Activated CD4-positive, alpha-beta T cell treated with anti-CD3 and anti-CD28 coated beads, Interleukin-2, amount 10 ng/mL, durations not matched to agents 7 days and 5 days (primary cell): ENCODE data around the gene RCAN2. TPM values are rescaled to one million over a fixed set of nuclear protein-coding genes. Genes with fewer than 3 reads are reported as not detected.
"Not testable (repeated sequence)": the region's sequence is repeated elsewhere in the genome, so short reads cannot be mapped to it uniquely, and the experiment has no call there.

ENCODE experiments used
- CTCF ChIA-PET: fragments of 350-600 bp; sonication (Branson Sonifier 250); formaldehyde crosslinking; loops from one replicate; lab custom pipeline; 2021; ENCODE audit warnings: antibody characterized with exemption; lab: Charles Lee
- POLR2A ChIA-PET: fragments of 350-600 bp; sonication (Branson Sonifier 250); formaldehyde crosslinking; loops from one replicate; lab custom pipeline; 2021; ENCODE audit warnings: antibody characterized with exemption; lab: Charles Lee
- DNase-seq: peaks from one replicate; pipeline ENCODE4 v3.0.0-alpha.2; 2020
- H3K27ac Mint-ChIP-seq: one replicate; pipeline ENCODE4 v1.8.0; 2021; ENCODE audit warnings: mild to moderate bottlenecking, moderate library complexity, mixed read lengths
- H3K27me3 Mint-ChIP-seq: one replicate; pipeline ENCODE4 v1.8.0; 2021; ENCODE audit warnings: mixed read lengths
- H3K36me3 Mint-ChIP-seq: one replicate; pipeline ENCODE4 v1.8.0; 2021; ENCODE audit warnings: low read depth, mixed read lengths
- H3K4me1 Mint-ChIP-seq: one replicate; pipeline ENCODE4 v1.8.0; 2021; ENCODE audit warnings: mixed read lengths
- H3K4me3 Mint-ChIP-seq: one replicate; pipeline ENCODE4 v1.8.0; 2021; ENCODE audit warnings: mild to moderate bottlenecking, moderate library complexity, mixed read lengths
- H3K9me3 Mint-ChIP-seq: one replicate; pipeline ENCODE4 v1.8.0; 2021; ENCODE audit warnings: mixed read lengths
- total RNA-seq, 2 experiments: library from RNA; stranded (reverse); gene quantifications; one replicate each; pipeline ENCODE4 v1.2.3, GENCODE V29; 2021

RCAN2 gene
- total RNA-seq, 2 experiments from 2014 or later = 0.57 to 0.65 TPM

- Mint-ChIP-seq H3K9me3 (no peaks in the 10 kb centered on the region), H3K4me1 (peaks cover 2% of the 10 kb centered on the region), H3K4me3 (no peak overlapping the region), H3K36me3 (no peaks in the 10 kb centered on the region), H3K27me3 (peaks cover 17% of the 10 kb centered on the region), H3K27ac (no peak overlapping the region)
- POLR2A ChIA-PET = no interaction called here
- no peak for DNase-seq
- CTCF ChIA-PET = interaction anchor here (0.8 kb wide), 1 partner anchor 11 kb away, joined by 3 read pairs; no protein-coding TSS in a partner anchor
These were observed 137.7 kb downstream of the RCAN2 start for GRCh38 chr6:46353528-46353927.

GRCh38 chr6:46352541-46353268 lies 138.5 kb downstream of the RCAN2 start:
- ChIA-PET CTCF (interaction anchor here (0.6 to 0.8 kb wide), 2 partner anchors 12 to 121 kb away, joined by 3 read pairs; no protein-coding TSS in a partner anchor), POLR2A (no interaction called here)
- no peak overlapping the region for H3K4me3 Mint-ChIP-seq
- H3K9me3 Mint-ChIP-seq = no peaks in the 10 kb centered on the region
- no peaks in the 10 kb centered on the region for H3K4me1 Mint-ChIP-seq
- H3K27me3 Mint-ChIP-seq = peaks cover 19% of the 10 kb centered on the region
- H3K36me3 Mint-ChIP-seq = no peaks in the 10 kb centered on the region
- H3K27ac Mint-ChIP-seq = no peak overlapping the region
- no peak for DNase-seq

- no peak for DNase-seq
- H3K36me3 Mint-ChIP-seq = no peaks in the 10 kb centered on the region
- H3K27me3 Mint-ChIP-seq = peaks cover 20% of the 10 kb centered on the region
- ChIA-PET POLR2A (no interaction called here), CTCF (no interaction called here)
- no peak overlapping the region for H3K4me3 Mint-ChIP-seq
- H3K27ac Mint-ChIP-seq = no peak overlapping the region
- H3K9me3 Mint-ChIP-seq = no peaks in the 10 kb centered on the region
- H3K4me1 Mint-ChIP-seq = no peaks in the 10 kb centered on the region
These were observed 140.5 kb downstream of the RCAN2 start for GRCh38 chr6:46350714-46351113.

- CTCF ChIA-PET = no interaction called here
These were observed 143.6 kb downstream of the RCAN2 start for GRCh38 chr6:46347669-46348068.

GRCh38 chr6:46340246-46340645 lies 151.0 kb downstream of the RCAN2 start:
- DNase-seq = no peak
- Mint-ChIP-seq H3K27me3 (peaks cover 28% of the 10 kb centered on the region), H3K27ac (no peak overlapping the region), H3K4me3 (no peak overlapping the region), H3K4me1 (no peaks in the 10 kb centered on the region), H3K9me3 (no peaks in the 10 kb centered on the region), H3K36me3 (no peaks in the 10 kb centered on the region)
- POLR2A ChIA-PET = no interaction called here
- CTCF ChIA-PET = interaction anchor here (1.1 to 1.6 kb wide), 3 partner anchors 9 to 28 kb away, joined by 3 to 4 read pairs (median 4); no protein-coding TSS in a partner anchor

More at GRCh38 chr6:46347669-46348068, 143.6 kb downstream of the RCAN2 start:
- Mint-ChIP-seq H3K4me3 (no peak overlapping the region), H3K27ac (no peak overlapping the region), H3K36me3 (no peaks in the 10 kb centered on the region), H3K9me3 (no peaks in the 10 kb centered on the region), H3K4me1 (no peaks in the 10 kb centered on the region), H3K27me3 (peaks cover 20% of the 10 kb centered on the region)
- DNase-seq = no peak
- POLR2A ChIA-PET = no interaction called here

GRCh38 chr6:46338131-46338530 lies 153.1 kb downstream of the RCAN2 start:
- Mint-ChIP-seq H3K9me3 (no peaks in the 10 kb centered on the region), H3K36me3 (no peaks in the 10 kb centered on the region), H3K4me3 (no peak overlapping the region), H3K27ac (no peak overlapping the region), H3K4me1 (no peaks in the 10 kb centered on the region), H3K27me3 (peaks cover 27% of the 10 kb centered on the region)
- no peak for DNase-seq
- ChIA-PET CTCF (no interaction called here), POLR2A (no interaction called here)

GRCh38 chr6:46334442-46334841 lies 156.8 kb downstream of the RCAN2 start:
- ChIA-PET CTCF (no interaction called here), POLR2A (no interaction called here)
- Mint-ChIP-seq H3K36me3 (no peaks in the 10 kb centered on the region), H3K27me3 (peaks cover 22% of the 10 kb centered on the region), H3K4me3 (no peak overlapping the region), H3K27ac (no peak overlapping the region), H3K9me3 (no peaks in the 10 kb centered on the region), H3K4me1 (no peaks in the 10 kb centered on the region)
- DNase-seq = no peak

- Mint-ChIP-seq H3K4me1 (no peaks in the 10 kb centered on the region), H3K4me3 (no peak overlapping the region), H3K27ac (no peak overlapping the region), H3K27me3 (peaks cover 25% of the 10 kb centered on the region), H3K9me3 (no peaks in the 10 kb centered on the region), H3K36me3 (no peaks in the 10 kb centered on the region)
- ChIA-PET CTCF (no interaction called here), POLR2A (no interaction called here)
- no peak for DNase-seq
These were observed 157.8 kb downstream of the RCAN2 start for GRCh38 chr6:46333481-46333880.

- DNase-seq, H3K4me3 Mint-ChIP-seq, H3K9me3 Mint-ChIP-seq, CTCF ChIA-PET, H3K4me1 Mint-ChIP-seq, POLR2A ChIA-PET, H3K36me3 Mint-ChIP-seq, H3K27ac Mint-ChIP-seq: not testable (repeated sequence)
- peaks cover 26% of the 10 kb centered on the region for H3K27me3 Mint-ChIP-seq
These were observed 158.8 kb downstream of the RCAN2 start for GRCh38 chr6:46332448-46332847.

GRCh38 chr6:46331461-46331860 lies 159.8 kb downstream of the RCAN2 start:
- no peaks in the 10 kb centered on the region for H3K4me1 Mint-ChIP-seq
- POLR2A ChIA-PET = no interaction called here

GRCh38 chr6:46329568-46329967 lies 161.7 kb downstream of the RCAN2 start:
- DNase-seq = no peak
- no peaks in the 10 kb centered on the region for H3K36me3 Mint-ChIP-seq
- ChIA-PET CTCF (no interaction called here), POLR2A (no interaction called here)
- no peak overlapping the region for H3K4me3 Mint-ChIP-seq
- H3K27ac Mint-ChIP-seq = no peak overlapping the region
- H3K9me3 Mint-ChIP-seq = no peaks in the 10 kb centered on the region
- peaks cover 14% of the 10 kb centered on the region for H3K27me3 Mint-ChIP-seq
- peaks cover 11% of the 10 kb centered on the region for H3K4me1 Mint-ChIP-seq

More at GRCh38 chr6:46331461-46331860, 159.8 kb downstream of the RCAN2 start:
- Mint-ChIP-seq H3K27ac (no peak overlapping the region), H3K36me3 (no peaks in the 10 kb centered on the region), H3K4me3 (no peak overlapping the region), H3K27me3 (peaks cover 22% of the 10 kb centered on the region), H3K9me3 (no peaks in the 10 kb centered on the region)
- CTCF ChIA-PET = interaction anchor here (0.9 kb wide), 1 partner anchor 9 kb away, joined by 4 read pairs; no protein-coding TSS in a partner anchor
- no peak for DNase-seq

- POLR2A ChIA-PET = no interaction called here
- H3K27ac Mint-ChIP-seq = no peak overlapping the region
- peaks cover 13% of the 10 kb centered on the region for H3K27me3 Mint-ChIP-seq
- H3K36me3 Mint-ChIP-seq = no peaks in the 10 kb centered on the region
- no peak for DNase-seq
- CTCF ChIA-PET = no interaction called here
- H3K4me1 Mint-ChIP-seq = peaks cover 17% of the 10 kb centered on the region
- H3K4me3 Mint-ChIP-seq = no peak overlapping the region
- no peaks in the 10 kb centered on the region for H3K9me3 Mint-ChIP-seq
These were observed 163.5 kb downstream of the RCAN2 start for GRCh38 chr6:46327779-46328178.

GRCh38 chr6:46325561-46326530 lies 165.4 kb downstream of the RCAN2 start:
- peaks cover 11% of the 10 kb centered on the region for H3K27me3 Mint-ChIP-seq
- no peaks in the 10 kb centered on the region for H3K9me3 Mint-ChIP-seq
- CTCF ChIA-PET = interaction anchor here (1.1 to 1.3 kb wide), 2 partner anchors 9 to 19 kb away, joined by 3 read pairs; no protein-coding TSS in a partner anchor
- H3K27ac Mint-ChIP-seq = no peak overlapping the region
- POLR2A ChIA-PET = no interaction called here
- H3K4me3 Mint-ChIP-seq = no peak overlapping the region
- H3K4me1 Mint-ChIP-seq = peaks cover 20% of the 10 kb centered on the region
- peak; percentile 11 for DNase-seq
- no peaks in the 10 kb centered on the region for H3K36me3 Mint-ChIP-seq
